Measurements from ENCODE around the gene NUTM2G. TPM values are rescaled to one million over a fixed set of nuclear protein-coding genes. Genes with fewer than 3 reads are reported as not detected.
"Not testable (repeated sequence)": the region's sequence is repeated elsewhere in the genome, so short reads cannot be mapped to it uniquely, and the experiment has no call there.

The NUTM2G gene
- total RNA-seq, 1 donor from 2014 or later: not detected

DNA sequence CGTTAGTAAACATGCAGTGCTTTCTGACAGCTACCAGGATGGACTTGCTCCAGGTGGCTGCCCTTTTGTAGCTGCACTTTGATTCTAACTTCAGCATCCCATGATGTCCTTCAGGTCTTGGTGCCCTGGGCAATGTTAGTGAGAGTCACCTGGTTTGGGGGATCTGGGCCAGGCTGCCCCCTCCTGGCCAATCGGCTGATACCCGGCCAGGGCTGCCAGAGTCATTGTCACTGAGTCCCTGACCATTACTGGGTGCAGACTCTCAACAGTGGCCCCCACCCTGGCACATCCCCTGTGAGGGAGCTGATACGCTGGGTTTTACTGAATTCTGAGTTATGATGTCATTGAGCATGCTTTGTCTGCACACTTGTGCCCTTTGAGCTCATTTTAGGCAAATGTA, 13.5 kb downstream of the NUTM2G start:
- not testable (repeated sequence) for DNase-seq

GRCh38 chr9:96949346-96949745, 20.7 kb downstream of the NUTM2G start:
- not testable (repeated sequence) for DNase-seq

DNA sequence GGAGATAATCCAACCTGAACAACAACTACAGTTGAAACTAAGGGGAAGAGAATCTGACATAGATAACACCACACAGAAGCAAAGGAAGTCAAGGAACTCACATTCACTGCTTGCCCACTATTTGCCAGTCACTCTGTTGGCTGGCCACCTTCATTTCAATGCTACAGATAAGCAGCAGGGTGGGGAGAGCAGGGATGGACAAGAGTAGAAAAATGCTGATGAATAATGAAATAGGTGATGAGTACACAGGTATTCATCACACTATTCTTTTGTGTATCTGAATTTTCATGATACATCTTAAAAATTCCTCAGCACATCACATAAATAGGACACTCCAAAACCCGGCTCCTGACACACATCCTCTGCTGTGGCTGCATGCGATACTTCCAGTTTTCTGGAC, 21.9 kb downstream of the NUTM2G start:
- DNase-seq: not testable (repeated sequence)

GRCh38 chr9:96967591-96967990, 38.9 kb downstream of the NUTM2G start:
- DNase-seq: not testable (repeated sequence)

DNA sequence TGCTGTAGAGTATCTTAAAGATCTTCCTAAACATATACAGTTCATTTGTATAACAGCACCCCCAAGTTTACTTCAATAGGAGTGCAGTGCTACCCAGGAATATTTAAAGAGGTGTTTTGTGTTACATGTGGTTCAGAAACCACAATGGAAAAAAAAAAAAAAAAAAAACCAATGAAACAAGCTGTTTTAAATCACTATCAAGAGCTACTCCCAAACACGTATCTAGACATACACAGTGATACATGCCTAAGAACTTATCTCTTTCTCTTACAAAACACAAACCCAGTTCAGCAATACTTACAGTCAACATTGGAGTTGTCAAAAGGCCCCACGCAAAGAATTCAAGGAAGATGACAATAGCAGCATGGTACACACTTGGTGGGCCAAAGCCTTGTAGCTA, 43.9 kb downstream of the NUTM2G start:
- not testable (repeated sequence) for DNase-seq

DNA sequence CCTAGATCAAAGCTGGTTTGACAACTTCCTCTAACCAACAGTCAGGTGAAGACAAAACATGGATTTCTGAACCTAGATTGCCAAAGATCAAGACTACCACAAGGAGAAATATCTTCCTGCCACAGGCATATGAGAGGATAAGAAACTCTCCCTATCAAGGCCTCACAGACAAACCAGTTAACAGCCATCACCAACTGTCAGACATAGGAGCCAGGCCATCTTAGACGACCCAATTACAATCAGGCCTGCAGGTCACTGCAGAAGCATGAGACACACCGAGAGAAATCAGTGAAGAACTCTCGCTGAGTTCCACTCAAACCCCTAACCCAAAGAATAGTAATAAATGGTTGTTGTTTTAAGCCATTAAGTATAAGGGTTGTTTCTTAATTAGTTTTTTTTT, 45.4 kb downstream of the NUTM2G start:
- DNase-seq: not testable (repeated sequence)

DNA sequence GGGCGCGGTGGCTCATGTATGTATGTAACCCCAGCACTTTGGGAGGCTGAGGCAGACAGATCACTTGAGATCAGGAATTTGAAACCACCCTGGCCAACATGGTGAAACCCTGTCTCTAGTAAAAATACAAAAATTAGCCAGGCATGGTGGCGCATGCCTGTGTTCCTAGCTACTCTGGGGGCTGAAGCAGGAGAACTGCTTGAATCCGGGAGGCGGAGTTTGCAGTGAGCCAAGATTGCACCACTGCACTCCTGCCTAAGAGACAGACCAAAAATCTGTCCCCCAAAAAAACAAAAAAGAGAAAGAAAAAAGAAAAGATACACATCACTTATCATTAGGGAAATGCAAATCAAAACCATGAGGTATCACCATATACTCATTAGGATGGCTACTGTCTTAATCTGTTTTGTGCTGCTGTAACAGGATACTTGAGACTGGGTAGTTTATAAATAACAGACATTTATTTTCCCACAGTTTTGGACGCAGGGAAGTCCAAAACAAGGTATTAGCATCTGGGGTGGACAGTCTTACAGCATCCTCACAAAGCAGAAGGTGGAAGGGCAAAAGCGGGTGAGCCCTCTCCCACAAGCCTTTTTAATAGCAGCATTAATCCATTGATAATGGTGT, 55.0 kb downstream of the NUTM2G start:
- not testable (repeated sequence) for DNase-seq

GRCh38 chr9:96984139-96984538, 55.5 kb downstream of the NUTM2G start:
- DNase-seq: not testable (repeated sequence)

GRCh38 chr9:96984887-96985286, 56.2 kb downstream of the NUTM2G start:
- DNase-seq: not testable (repeated sequence)

Other genes with a start within 250 kb of the NUTM2G start
- gene ZNF510, start 150.8 kb upstream of the NUTM2G start, total RNA-seq: 17.5 and 29.4 TPM in 2 replicates
- gene ZNF782, start 74.3 kb upstream of the NUTM2G start, total RNA-seq: 2.9 and 3.7 TPM in 2 replicates
- gene CTSV, start 110.3 kb downstream of the NUTM2G start, total RNA-seq: under 0.01 and 2.1 TPM in 2 replicates